ENCODE results near the gene PHB1.
"Not testable (repeated sequence)": the region's sequence is repeated elsewhere in the genome, so short reads cannot be mapped to it uniquely, and the experiment has no call there.

Gene PHB1

GRCh38 chr17:49403514-49404289, 11.0 kb downstream of the PHB1 start:
- no peak for DNase-seq

- DNase-seq = no peak
Observed at GRCh38 chr17:49402706-49403105, 12.0 kb downstream of the PHB1 start.

- no peak for DNase-seq
Observed at GRCh38 chr17:49401971-49402611, 12.6 kb downstream of the PHB1 start.

- no peak for DNase-seq
Observed at GRCh38 chr17:49399995-49400394, 14.7 kb downstream of the PHB1 start.

GRCh38 chr17:49397586-49397985, 17.1 kb downstream of the PHB1 start:
- no peak for DNase-seq

GRCh38 chr17:49393491-49394255, 21.0 kb downstream of the PHB1 start:
- DNase-seq = no peak

GRCh38 chr17:49390548-49391324, 23.9 kb downstream of the PHB1 start:
- no peak for DNase-seq

- not testable (repeated sequence) for DNase-seq
Observed at GRCh38 chr17:49389514-49390347, 25.0 kb downstream of the PHB1 start.

GRCh38 chr17:49388692-49389513, 25.8 kb downstream of the PHB1 start:
- no peak for DNase-seq

GRCh38 chr17:49388290-49388640, 26.4 kb downstream of the PHB1 start:
- DNase-seq = no peak

GRCh38 chr17:49387498-49388289, 27.0 kb downstream of the PHB1 start:
- no peak for DNase-seq

- DNase-seq = no peak
Observed at GRCh38 chr17:49386373-49386772, 28.3 kb downstream of the PHB1 start.

- no peak for DNase-seq
Observed at GRCh38 chr17:49384951-49385350, 29.7 kb downstream of the PHB1 start.

GRCh38 chr17:49383060-49383459, 31.6 kb downstream of the PHB1 start:
- no peak for DNase-seq

GRCh38 chr17:49382556-49382955, 32.1 kb downstream of the PHB1 start:
- DNase-seq = no peak

- DNase-seq = no peak
Observed at GRCh38 chr17:49381793-49382192, 32.9 kb downstream of the PHB1 start.

GRCh38 chr17:49381033-49381432, 33.6 kb downstream of the PHB1 start:
- DNase-seq = no peak

GRCh38 chr17:49379926-49380325, 34.8 kb downstream of the PHB1 start:
- no peak for DNase-seq

- DNase-seq = no peak
Observed at GRCh38 chr17:49378311-49378710, 36.4 kb downstream of the PHB1 start.

- no peak for DNase-seq
Observed at GRCh38 chr17:49375544-49375943, 39.1 kb downstream of the PHB1 start.

Measured in NCI-H1436 treated with DMSO at 0.1 percent for 48 hours (cell line).